ENCODE measurements around the gene TAOK1. TPM values are rescaled to one million over a fixed set of nuclear protein-coding genes. Genes with fewer than 3 reads are reported as not detected.
"Not testable (repeated sequence)": the region's sequence is repeated elsewhere in the genome, so short reads cannot be mapped to it uniquely, and the experiment has no call there.

TAOK1 gene
- total RNA-seq, 2 experiments from 2014 or later: 41.8 to 58.7 TPM

DNA sequence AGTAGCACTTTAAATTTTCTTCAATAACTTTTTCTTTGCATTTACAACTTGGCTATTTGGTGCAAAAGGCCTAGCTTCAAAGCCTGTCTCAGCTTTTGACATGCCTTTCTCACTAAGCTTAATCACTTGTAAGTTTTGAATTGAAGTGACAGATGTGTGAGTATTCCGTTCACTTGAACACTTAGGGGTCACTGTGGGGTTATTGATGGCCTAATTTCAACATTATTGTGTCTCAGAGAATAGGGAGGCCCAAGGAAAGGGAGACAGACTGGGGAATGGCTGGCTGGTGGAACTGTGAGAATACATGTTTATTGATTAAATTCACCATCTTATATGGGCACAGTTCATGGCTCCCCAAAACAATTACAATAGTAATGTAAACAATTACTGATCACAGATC, 84.1 kb downstream of the TAOK1 start:
- Mint-ChIP-seq H3K4me1 (no peaks in the 10 kb centered on the region), H3K4me3 (no peak overlapping the region), H3K27ac (no peak overlapping the region), H3K9me3 (ENCODE audit: low read depth) (no peaks in the 10 kb centered on the region), H3K36me3 (peaks cover 30% of the 10 kb centered on the region), H3K27me3 (no peaks in the 10 kb centered on the region)
- CTCF ChIA-PET: no interaction called here
- DNase-seq (no peak), ATAC-seq (no peak)

GRCh38 chr17:29475891-29476290, 85.7 kb downstream of the TAOK1 start:
- no peaks in the 10 kb centered on the region for H3K9me3 Mint-ChIP-seq (ENCODE audit: low read depth)

GRCh38 chr17:29480249-29480928, 90.2 kb downstream of the TAOK1 start:
- H3K4me3 Mint-ChIP-seq; ATAC-seq; CTCF ChIA-PET; H3K9me3 Mint-ChIP-seq (ENCODE audit: low read depth); DNase-seq; H3K36me3 Mint-ChIP-seq; H3K4me1 Mint-ChIP-seq; H3K27me3 Mint-ChIP-seq; H3K27ac Mint-ChIP-seq: not testable (repeated sequence)

More at GRCh38 chr17:29475891-29476290, 85.7 kb downstream of the TAOK1 start:
- ATAC-seq (no peak), DNase-seq (no peak)
- peaks cover 25% of the 10 kb centered on the region for H3K36me3 Mint-ChIP-seq
- no peak overlapping the region for H3K27ac Mint-ChIP-seq
- H3K27me3 Mint-ChIP-seq: no peaks in the 10 kb centered on the region
- H3K4me1 Mint-ChIP-seq: no peaks in the 10 kb centered on the region
- CTCF ChIA-PET: no interaction called here
- no peak overlapping the region for H3K4me3 Mint-ChIP-seq

DNA sequence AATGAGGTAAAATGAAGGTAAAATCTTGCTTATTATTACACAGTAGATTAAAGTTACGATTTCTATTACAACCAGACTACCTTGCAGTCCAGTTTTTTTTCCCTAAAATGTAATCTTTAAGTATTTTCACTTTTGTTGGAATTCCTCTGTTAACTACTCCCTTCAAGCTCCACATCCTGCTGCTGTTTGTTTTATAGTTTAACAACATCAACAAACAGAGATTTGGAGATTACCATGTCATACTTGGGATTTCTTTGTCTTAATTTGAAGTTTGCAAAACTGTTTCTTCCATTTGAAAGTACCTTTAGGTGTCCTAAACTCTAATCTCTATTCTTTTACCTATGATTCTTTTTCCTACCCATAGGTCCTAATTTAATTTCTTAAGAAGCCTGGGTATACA, 93.3 kb downstream of the TAOK1 start:
- no peak overlapping the region for H3K4me3 Mint-ChIP-seq
- H3K36me3 Mint-ChIP-seq: peaks cover 8% of the 10 kb centered on the region
- no peaks in the 10 kb centered on the region for H3K9me3 Mint-ChIP-seq (ENCODE audit: low read depth)
- H3K27me3 Mint-ChIP-seq: no peaks in the 10 kb centered on the region
- H3K4me1 Mint-ChIP-seq: no peaks in the 10 kb centered on the region
- no peak overlapping the region for H3K27ac Mint-ChIP-seq
- no peak for ATAC-seq
- no peak for DNase-seq
- CTCF ChIA-PET: no interaction called here

- Mint-ChIP-seq H3K4me1 (peaks cover 3% of the 10 kb centered on the region), H3K27me3 (no peaks in the 10 kb centered on the region), H3K4me3 (no peak overlapping the region), H3K9me3 (ENCODE audit: low read depth) (no peaks in the 10 kb centered on the region), H3K27ac (no peak overlapping the region), H3K36me3 (peaks cover 41% of the 10 kb centered on the region)
- CTCF ChIA-PET: interaction anchor here (0.6 to 0.8 kb wide), 2 partner anchors 14 to 203 kb away, joined by 3 read pairs; no protein-coding TSS in a partner anchor
- ATAC-seq (no peak), DNase-seq (no peak)
These were observed 104.8 kb downstream of the TAOK1 start for GRCh38 chr17:29495011-29495410.

DNA sequence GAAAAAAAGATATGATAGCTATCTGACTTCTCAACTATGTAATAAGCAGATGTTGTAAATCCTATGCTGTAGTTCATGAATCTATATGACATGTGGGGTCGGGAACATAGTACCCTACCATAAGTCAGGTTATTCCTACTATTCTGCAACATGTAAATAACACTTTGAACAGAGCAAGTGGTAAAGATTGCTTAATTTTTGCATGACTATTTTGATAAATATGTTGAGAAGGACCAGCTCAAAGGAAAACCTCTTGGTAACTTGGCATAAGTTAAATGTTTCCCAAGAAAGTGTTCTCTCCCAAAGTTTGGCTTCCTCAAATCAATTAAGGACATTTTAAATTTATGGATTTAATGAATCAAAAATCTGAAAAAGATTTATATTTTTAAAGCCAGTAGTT, 114.5 kb downstream of the TAOK1 start:
- H3K4me3 Mint-ChIP-seq: no peak overlapping the region
- no peaks in the 10 kb centered on the region for H3K4me1 Mint-ChIP-seq
- no peak for DNase-seq
- ATAC-seq: no peak
- no peaks in the 10 kb centered on the region for H3K27me3 Mint-ChIP-seq
- no peaks in the 10 kb centered on the region for H3K9me3 Mint-ChIP-seq (ENCODE audit: low read depth)
- CTCF ChIA-PET: interaction anchor here (1.3 kb wide), 1 partner anchor 20 kb away, joined by 4 read pairs; no protein-coding TSS in a partner anchor
- H3K27ac Mint-ChIP-seq: no peak overlapping the region
- H3K36me3 Mint-ChIP-seq: peaks cover 35% of the 10 kb centered on the region

GRCh38 chr17:29505836-29506235, 115.7 kb downstream of the TAOK1 start:
- Mint-ChIP-seq H3K4me1 (no peaks in the 10 kb centered on the region), H3K36me3 (peaks cover 32% of the 10 kb centered on the region), H3K27me3 (no peaks in the 10 kb centered on the region), H3K4me3 (no peak overlapping the region), H3K27ac (no peak overlapping the region), H3K9me3 (ENCODE audit: low read depth) (no peaks in the 10 kb centered on the region)
- DNase-seq: no peak
- CTCF ChIA-PET: no interaction called here
- no peak for ATAC-seq

GRCh38 chr17:29510953-29511352, 120.8 kb downstream of the TAOK1 start:
- ATAC-seq: no peak
- Mint-ChIP-seq H3K4me3 (no peak overlapping the region), H3K4me1 (no peaks in the 10 kb centered on the region), H3K27me3 (no peaks in the 10 kb centered on the region), H3K36me3 (peaks cover 20% of the 10 kb centered on the region), H3K27ac (no peak overlapping the region), H3K9me3 (ENCODE audit: low read depth) (no peaks in the 10 kb centered on the region)
- CTCF ChIA-PET: no interaction called here
- no peak for DNase-seq

DNA sequence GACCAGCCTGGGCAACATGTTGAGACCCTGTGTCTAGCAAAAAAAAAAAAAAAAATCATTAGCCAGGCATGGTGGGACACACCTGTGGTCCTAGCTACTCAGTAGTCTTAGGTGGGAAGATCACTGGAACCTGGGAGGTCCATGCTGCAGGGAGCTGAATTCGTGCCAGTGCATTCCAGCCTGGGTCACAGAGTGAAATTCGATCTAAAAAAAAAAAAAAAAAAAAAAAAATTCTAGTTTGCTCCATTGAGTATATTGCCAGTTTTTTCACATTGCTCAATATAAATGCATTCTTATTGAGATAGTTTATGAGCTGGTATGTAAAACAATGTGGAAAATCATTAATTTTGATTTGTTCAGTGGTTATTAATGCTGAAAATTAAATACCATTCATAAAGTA, 124.6 kb downstream of the TAOK1 start:
- no peaks in the 10 kb centered on the region for H3K9me3 Mint-ChIP-seq (ENCODE audit: low read depth)
- no peaks in the 10 kb centered on the region for H3K4me1 Mint-ChIP-seq
- ATAC-seq (no peak), DNase-seq (no peak)
- H3K4me3 Mint-ChIP-seq: no peak overlapping the region
- H3K27ac Mint-ChIP-seq: no peak overlapping the region
- H3K27me3 Mint-ChIP-seq: no peaks in the 10 kb centered on the region
- CTCF ChIA-PET: interaction anchor here (0.7 to 1.2 kb wide), 3 partner anchors 9 to 349 kb away, joined by 3 to 6 read pairs (median 3); no protein-coding TSS in a partner anchor
- H3K36me3 Mint-ChIP-seq: peaks cover 35% of the 10 kb centered on the region

GRCh38 chr17:29518359-29518758, 128.2 kb downstream of the TAOK1 start:
- CTCF ChIA-PET: no interaction called here
- ATAC-seq: no peak
- no peak overlapping the region for H3K27ac Mint-ChIP-seq
- H3K36me3 Mint-ChIP-seq: peaks cover 35% of the 10 kb centered on the region
- no peaks in the 10 kb centered on the region for H3K9me3 Mint-ChIP-seq (ENCODE audit: low read depth)
- H3K4me3 Mint-ChIP-seq: no peak overlapping the region
- no peaks in the 10 kb centered on the region for H3K4me1 Mint-ChIP-seq
- DNase-seq: no peak
- no peaks in the 10 kb centered on the region for H3K27me3 Mint-ChIP-seq

DNA sequence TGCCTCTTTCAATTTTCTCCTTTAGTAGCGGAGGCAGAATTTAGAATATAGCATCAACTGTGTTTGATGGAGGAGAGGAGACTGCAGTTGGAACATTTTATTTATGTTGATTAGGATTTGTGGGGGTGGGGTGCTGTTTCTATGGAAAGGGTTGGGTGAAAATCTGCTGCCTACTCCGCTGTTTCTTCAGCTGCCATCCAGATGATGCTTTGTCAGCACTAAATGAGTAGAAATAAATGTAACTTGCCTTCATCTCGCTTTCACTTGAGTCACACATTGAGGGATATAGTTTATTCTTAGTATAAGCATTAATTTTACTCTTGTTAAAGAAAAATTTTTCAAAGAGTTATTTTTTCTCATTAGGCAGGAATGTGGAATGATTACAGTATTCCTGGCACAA, 134.5 kb downstream of the TAOK1 start:
- CTCF ChIA-PET: interaction anchor here (0.9 to 1.9 kb wide), 2 partner anchors 12 to 20 kb away, joined by 4 read pairs; no protein-coding TSS in a partner anchor
- H3K27me3 Mint-ChIP-seq: no peaks in the 10 kb centered on the region
- peaks cover 2% of the 10 kb centered on the region for H3K4me1 Mint-ChIP-seq

DNA sequence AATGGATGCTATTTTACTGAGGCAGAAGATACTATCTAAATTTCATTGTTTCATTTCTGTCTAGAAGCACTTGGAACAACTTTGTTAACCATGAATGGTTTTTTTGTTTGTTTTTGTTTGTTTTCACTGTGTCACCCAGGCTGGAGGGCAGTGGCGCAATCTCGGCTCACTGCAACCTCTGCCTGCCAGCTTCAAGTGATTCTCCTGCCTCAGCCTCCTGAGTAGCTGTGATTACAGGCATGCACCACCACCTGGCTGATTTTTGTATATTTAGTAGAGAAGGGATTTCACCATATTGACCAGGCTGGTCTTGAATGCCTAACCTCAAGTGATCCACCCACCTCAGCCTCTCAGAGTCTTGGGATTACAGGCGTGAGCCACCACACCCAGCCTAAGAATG, 136.2 kb downstream of the TAOK1 start:
- CTCF ChIA-PET: no interaction called here
- no peak for DNase-seq
- Mint-ChIP-seq H3K27ac (no peak overlapping the region), H3K36me3 (peaks cover 18% of the 10 kb centered on the region), H3K27me3 (no peaks in the 10 kb centered on the region), H3K4me3 (no peak overlapping the region), H3K4me1 (peaks cover 2% of the 10 kb centered on the region), H3K9me3 (ENCODE audit: low read depth) (no peaks in the 10 kb centered on the region)
- ATAC-seq: no peak

More for the DNA sequence above, 134.5 kb downstream of the TAOK1 start:
- Mint-ChIP-seq H3K36me3 (peaks cover 14% of the 10 kb centered on the region), H3K27ac (no peak overlapping the region), H3K9me3 (ENCODE audit: low read depth) (no peaks in the 10 kb centered on the region), H3K4me3 (no peak overlapping the region)
- DNase-seq (no peak), ATAC-seq (no peak)

DNA sequence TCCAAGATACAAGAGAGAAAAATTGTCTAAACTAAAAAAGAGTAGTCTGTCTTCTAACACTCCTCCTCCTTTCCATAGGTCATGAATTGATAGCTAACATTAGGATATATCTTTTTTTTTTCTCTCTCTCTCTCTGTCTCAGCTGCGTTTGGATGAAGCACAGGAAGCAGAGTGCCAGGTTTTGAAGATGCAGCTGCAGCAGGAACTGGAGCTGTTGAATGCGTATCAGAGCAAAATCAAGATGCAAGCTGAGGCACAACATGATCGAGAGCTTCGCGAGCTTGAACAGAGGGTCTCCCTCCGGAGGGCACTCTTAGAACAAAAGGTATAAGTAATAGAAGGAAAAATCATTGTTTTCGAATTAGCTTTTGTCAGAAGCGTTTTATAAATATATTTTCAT, 143.8 kb downstream of the TAOK1 start:
- no peak for ATAC-seq
- CTCF ChIA-PET: interaction anchor here (1.1 to 4.9 kb wide), 3 partner anchors 54 to 388 kb away, joined by 3 to 75 read pairs (median 4); no protein-coding TSS in a partner anchor
- Mint-ChIP-seq H3K4me1 (no peaks in the 10 kb centered on the region), H3K4me3 (no peak overlapping the region), H3K27me3 (no peaks in the 10 kb centered on the region), H3K27ac (no peak overlapping the region), H3K36me3 (peaks cover 31% of the 10 kb centered on the region), H3K9me3 (ENCODE audit: low read depth) (no peaks in the 10 kb centered on the region)
- no peak for DNase-seq

DNA sequence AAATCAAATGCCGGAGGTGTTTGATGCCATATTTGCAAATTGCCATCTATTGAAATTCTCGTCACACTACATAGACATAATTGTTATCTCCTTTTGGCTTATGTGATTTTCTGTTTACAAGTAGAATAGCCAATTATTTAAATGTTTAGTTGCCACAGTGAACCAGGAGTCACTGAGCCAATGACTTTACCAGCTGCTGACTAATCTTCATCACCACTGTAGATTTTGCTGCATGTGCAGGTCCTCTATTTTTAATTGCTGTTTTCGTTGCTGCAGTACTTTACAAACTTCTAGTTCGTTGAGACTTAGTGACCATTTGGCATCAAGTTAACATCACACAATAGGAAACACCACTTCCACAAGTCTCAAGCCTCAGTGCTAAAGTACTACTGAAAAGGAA, 153.9 kb downstream of the TAOK1 start:
- H3K4me1 Mint-ChIP-seq: peaks cover 17% of the 10 kb centered on the region
- H3K36me3 Mint-ChIP-seq: peaks cover 27% of the 10 kb centered on the region
- no peak overlapping the region for H3K27ac Mint-ChIP-seq
- CTCF ChIA-PET: no interaction called here
- DNase-seq (no peak), ATAC-seq (no peak)
- no peaks in the 10 kb centered on the region for H3K27me3 Mint-ChIP-seq
- H3K4me3 Mint-ChIP-seq: no peak overlapping the region
- H3K9me3 Mint-ChIP-seq (ENCODE audit: low read depth): no peaks in the 10 kb centered on the region
